Activated CD8-positive, alpha-beta T cell treated with anti-CD3 and anti-CD28 coated beads for 36 hours (primary cell): ENCODE measurements around the gene NOVA2. TPM values are rescaled to one million over a fixed set of nuclear protein-coding genes. Genes with fewer than 3 reads are reported as not detected.
A peak's percentile ranks its signal among the peaks of the same experiment; 100 is the strongest.

ENCODE experiments used
- ATAC-seq: fragments of 200-7000 bp; cut with Tn5 transposase; one replicate; pipeline ENCODE4 v1.10.0; 2021; ENCODE audit warnings: mild to moderate bottlenecking, moderate library complexity
- CTCF ChIA-PET: fragments of 350-600 bp; sonication (Branson Sonifier 250); formaldehyde crosslinking; loops from one replicate; lab custom pipeline; 2021; ENCODE audit warnings: antibody characterized with exemption; lab: Charles Lee
- POLR2A ChIA-PET: fragments of 350-600 bp; sonication (Branson Sonifier 250); formaldehyde crosslinking; loops from one replicate; lab custom pipeline; 2021; ENCODE audit warnings: antibody characterized with exemption; lab: Charles Lee
- DNase-seq: peaks from one replicate; pipeline ENCODE4 v3.0.0-alpha.2; 2020
- H3K27ac Mint-ChIP-seq: one replicate; pipeline ENCODE4 v1.8.0; 2021; ENCODE audit warnings: mild to moderate bottlenecking, mixed read lengths
- H3K27me3 Mint-ChIP-seq: one replicate; pipeline ENCODE4 v1.8.0; 2021; ENCODE audit warnings: mixed read lengths
- H3K36me3 Mint-ChIP-seq: one replicate; pipeline ENCODE4 v1.8.0; 2021; ENCODE audit warnings: low read depth, mixed read lengths
- H3K4me1 Mint-ChIP-seq: one replicate; pipeline ENCODE4 v1.8.0; 2021; ENCODE audit warnings: low read depth, mixed read lengths
- H3K4me3 Mint-ChIP-seq: one replicate; pipeline ENCODE4 v1.8.0; 2021; ENCODE audit warnings: mild to moderate bottlenecking, moderate library complexity, mixed read lengths
- H3K9me3 Mint-ChIP-seq: one replicate; pipeline ENCODE4 v1.8.0; 2021; ENCODE audit warnings: mixed read lengths
- CTCF ChIP-seq: fragments of 200-600 bp; IDR thresholded peaks from one replicate; pipeline ENCODE4 v1.8.0; 2022; ENCODE audit warnings: antibody characterized with exemption, mild to moderate bottlenecking
- intact Hi-C: fragments of 100-400 bp; cut with micrococcal nuclease; formaldehyde crosslinking; loops from one replicate; pipeline ENCODE4 v1.10.0; 2022
- total RNA-seq, 2 experiments: library from RNA; stranded (reverse); gene quantifications; one replicate each; pipeline ENCODE4 v1.2.3, GENCODE V29; 2021

The NOVA2 gene
- total RNA-seq, 2 experiments from 2014 or later = not detected

- Mint-ChIP-seq H3K27ac (no peak overlapping the region), H3K36me3 (no peaks in the 10 kb centered on the region), H3K9me3 (no peaks in the 10 kb centered on the region), H3K4me1 (no peaks in the 10 kb centered on the region), H3K27me3 (no peaks in the 10 kb centered on the region), H3K4me3 (no peak overlapping the region)
- ATAC-seq (no peak), DNase-seq (no peak)
- ChIA-PET CTCF (interaction anchor here (1.5 kb wide), 1 partner anchor 10 kb away, joined by 4 read pairs; no protein-coding TSS in a partner anchor), POLR2A (interaction anchor here (1.2 kb wide), 1 partner anchor 9 kb away, joined by 3 read pairs; no protein-coding TSS in a partner anchor)
- intact Hi-C loops = no loop called here
- TF ChIP-seq CTCF = no peak
Observed at GRCh38 chr19:45890877-45891276, 82.8 kb downstream of the NOVA2 start.

GRCh38 chr19:45889210-45889885 is 84.3 kb downstream of the NOVA2 start:
- Mint-ChIP-seq H3K9me3 (no peaks in the 10 kb centered on the region), H3K36me3 (peaks cover 2% of the 10 kb centered on the region), H3K27me3 (no peaks in the 10 kb centered on the region), H3K27ac (no peak overlapping the region), H3K4me1 (peaks cover 2% of the 10 kb centered on the region), H3K4me3 (no peak overlapping the region)
- no peak for ATAC-seq
- no peak for TF ChIP-seq CTCF
- ChIA-PET CTCF (interaction anchor here (1.2 kb wide), 1 partner anchor 139 kb away, joined by 3 read pairs; no protein-coding TSS in a partner anchor), POLR2A (no interaction called here)
- intact Hi-C loops = no loop called here
- DNase-seq = no peak

- H3K9me3 Mint-ChIP-seq = no peaks in the 10 kb centered on the region
- peaks cover 13% of the 10 kb centered on the region for H3K4me1 Mint-ChIP-seq
- no peaks in the 10 kb centered on the region for H3K27me3 Mint-ChIP-seq
- POLR2A ChIA-PET = interaction anchor here (1.0 to 2.7 kb wide), 3 partner anchors 13 to 24 kb away, joined by 4 to 24 read pairs (median 5); partner anchors contain the start of genes FOXA3, MYPOP and SYMPK
- H3K36me3 Mint-ChIP-seq = peaks cover 6% of the 10 kb centered on the region
- intact Hi-C loops = no loop called here
- peak overlapping the region; percentile 92 for H3K27ac Mint-ChIP-seq
- H3K4me3 Mint-ChIP-seq = peak overlapping the region; percentile 84
- ATAC-seq (no peak), DNase-seq (no peak)
- no peak for TF ChIP-seq CTCF
- CTCF ChIA-PET = interaction anchor here (1.7 to 10.1 kb wide), 2 partner anchors 22 to 70 kb away, joined by 6 to 100 read pairs; partner anchors contain the start of genes FOXA3 and SYMPK
Observed at GRCh38 chr19:45887200-45887710, 86.4 kb downstream of the NOVA2 start.

- intact Hi-C loops = no loop called here
- TF ChIP-seq CTCF = no peak
- H3K4me3 Mint-ChIP-seq = peak overlapping the region; percentile 84
- peak overlapping the region; percentile 92 for H3K27ac Mint-ChIP-seq
- H3K4me1 Mint-ChIP-seq = peaks cover 16% of the 10 kb centered on the region
- no peaks in the 10 kb centered on the region for H3K9me3 Mint-ChIP-seq
- ChIA-PET CTCF (interaction anchor here (0.7 to 10.1 kb wide), 7 partner anchors 8 to 108 kb away, joined by 3 to 100 read pairs (median 5); partner anchors contain the start of genes CCDC61, FOXA3, MYPOP and SYMPK), POLR2A (interaction anchor here (0.6 to 2.7 kb wide), 11 partner anchors 14 to 167 kb away, joined by 3 to 24 read pairs (median 4); partner anchors contain the start of genes CCDC61, FOXA3, MYPOP and SIX5)
- DNase-seq (peak; percentile 98), ATAC-seq (peak; percentile 85)
- H3K27me3 Mint-ChIP-seq = no peaks in the 10 kb centered on the region
- H3K36me3 Mint-ChIP-seq = peaks cover 6% of the 10 kb centered on the region
Observed at GRCh38 chr19:45886427-45887199, 87.1 kb downstream of the NOVA2 start.
